Thyroid gland (tissue), 4 donors: ENCODE data around the gene NFILZ.

Experiments
- CTCF ChIP-seq, 6 experiments: fragments of 200-600 bp in 3 of 6; fragments of 450-650 bp in 3 of 6; sonication (generic) in 3 of 6; IDR thresholded peaks; one replicate each; pipeline ENCODE4 v1.5.1; 2016 to 2019; ENCODE audit warnings: antibody characterized with exemption in 6 of 6, mild to moderate bottlenecking in 2 of 6, inconsistent platforms in 1 of 6, moderate library complexity in 1 of 6
- POLR2A ChIP-seq, 2 donors: fragments of 450-650 bp; IDR thresholded peaks; one replicate each; pipeline ENCODE4 v1.6.1; 2017; ENCODE audit warnings: antibody characterized with exemption in 2 of 2, mild to moderate bottlenecking in 2 of 2, moderate library complexity in 1 of 2

GRCh38 chr19:8629996-8630683 is at the start of gene NFILZ:
- TF ChIP-seq CTCF (IDR thresholded peaks at IDR 0.05) (no peak), POLR2A (IDR thresholded peaks at IDR 0.05) (no peak)
